ENCODE measurements around the gene NDUFS7.

NDUFS7 gene

GRCh38 chr19:1386945-1387683 lies 3.4 kb downstream of the NDUFS7 start:
- TF ChIP-seq NFIC (IDR thresholded peaks at IDR 0.05) (no peak), ZBTB7A (IDR thresholded peaks at IDR 0.05; ENCODE audit: low read depth) (no peak)

- TF ChIP-seq RAD21 (IDR thresholded peaks at IDR 0.05; ENCODE audit: low read depth) (no peak), MAX (IDR thresholded peaks at IDR 0.05) (no peak), EP300 (IDR thresholded peaks at IDR 0.05; ENCODE audit: borderline replicate concordance) (no peak), FOXM1 (IDR thresholded peaks at IDR 0.05; ENCODE audit: borderline replicate concordance, low read depth) (no peak), CREB1 (IDR thresholded peaks at IDR 0.05; ENCODE audit: low read depth) (no peak), TCF12 (IDR thresholded peaks at IDR 0.05; ENCODE audit: low read depth) (no peak), TEAD4 (IDR thresholded peaks at IDR 0.05) (no peak), USF1 (IDR thresholded peaks at IDR 0.05) (no peak), EGR1 (IDR thresholded peaks at IDR 0.05) (no peak), REST (IDR thresholded peaks at IDR 0.05; ENCODE audit: low read depth) (no peak), CEBPB (IDR thresholded peaks at IDR 0.05) (no peak), NFIC (IDR thresholded peaks at IDR 0.05) (no peak), ZBTB7A (IDR thresholded peaks at IDR 0.05; ENCODE audit: low read depth) (no peak), TAF1 (IDR thresholded peaks at IDR 0.05; ENCODE audit: low read depth) (no peak), YY1 (IDR thresholded peaks at IDR 0.05; ENCODE audit: low read depth) (no peak)
These were observed 4.3 kb downstream of the NDUFS7 start for GRCh38 chr19:1387684-1388636.

- TF ChIP-seq TCF12 (IDR thresholded peaks at IDR 0.05; ENCODE audit: low read depth), result no peak
- TF ChIP-seq USF1 (IDR thresholded peaks at IDR 0.05), result no peak
- TF ChIP-seq CEBPB (IDR thresholded peaks at IDR 0.05), result no peak
- TF ChIP-seq EGR1 (IDR thresholded peaks at IDR 0.05), result no peak
- TF ChIP-seq ZBTB7A (IDR thresholded peaks at IDR 0.05; ENCODE audit: low read depth), result no peak
- TF ChIP-seq NFIC (IDR thresholded peaks at IDR 0.05), result no peak
- TF ChIP-seq EP300 (IDR thresholded peaks at IDR 0.05; ENCODE audit: borderline replicate concordance), result no peak
- TF ChIP-seq CREB1 (IDR thresholded peaks at IDR 0.05; ENCODE audit: low read depth), result no peak
- no peak for TF ChIP-seq TAF1 (IDR thresholded peaks at IDR 0.05; ENCODE audit: low read depth)
- no peak for TF ChIP-seq REST (IDR thresholded peaks at IDR 0.05; ENCODE audit: low read depth)
- no peak for TF ChIP-seq YY1 (IDR thresholded peaks at IDR 0.05; ENCODE audit: low read depth)
- no peak for TF ChIP-seq RAD21 (IDR thresholded peaks at IDR 0.05; ENCODE audit: low read depth)
- TF ChIP-seq FOXM1 (IDR thresholded peaks at IDR 0.05; ENCODE audit: borderline replicate concordance, low read depth), result no peak
- TF ChIP-seq MAX (IDR thresholded peaks at IDR 0.05), result no peak
- no peak for TF ChIP-seq TEAD4 (IDR thresholded peaks at IDR 0.05)
These were observed 4.9 kb downstream of the NDUFS7 start for GRCh38 chr19:1388637-1389026.

- TF ChIP-seq EGR1 (IDR thresholded peaks at IDR 0.05) (no peak), RAD21 (IDR thresholded peaks at IDR 0.05; ENCODE audit: low read depth) (no peak), REST (IDR thresholded peaks at IDR 0.05; ENCODE audit: low read depth) (no peak), USF1 (IDR thresholded peaks at IDR 0.05) (no peak), TCF12 (IDR thresholded peaks at IDR 0.05; ENCODE audit: low read depth) (no peak)
These were observed 5.6 kb downstream of the NDUFS7 start for GRCh38 chr19:1389033-1389940.
